ENCODE data around the gene GABRP.
"Not testable (repeated sequence)": the region's sequence is repeated elsewhere in the genome, so short reads cannot be mapped to it uniquely, and the experiment has no call there.

Gene GABRP, protein sequence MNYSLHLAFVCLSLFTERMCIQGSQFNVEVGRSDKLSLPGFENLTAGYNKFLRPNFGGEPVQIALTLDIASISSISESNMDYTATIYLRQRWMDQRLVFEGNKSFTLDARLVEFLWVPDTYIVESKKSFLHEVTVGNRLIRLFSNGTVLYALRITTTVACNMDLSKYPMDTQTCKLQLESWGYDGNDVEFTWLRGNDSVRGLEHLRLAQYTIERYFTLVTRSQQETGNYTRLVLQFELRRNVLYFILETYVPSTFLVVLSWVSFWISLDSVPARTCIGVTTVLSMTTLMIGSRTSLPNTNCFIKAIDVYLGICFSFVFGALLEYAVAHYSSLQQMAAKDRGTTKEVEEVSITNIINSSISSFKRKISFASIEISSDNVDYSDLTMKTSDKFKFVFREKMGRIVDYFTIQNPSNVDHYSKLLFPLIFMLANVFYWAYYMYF

DNA sequence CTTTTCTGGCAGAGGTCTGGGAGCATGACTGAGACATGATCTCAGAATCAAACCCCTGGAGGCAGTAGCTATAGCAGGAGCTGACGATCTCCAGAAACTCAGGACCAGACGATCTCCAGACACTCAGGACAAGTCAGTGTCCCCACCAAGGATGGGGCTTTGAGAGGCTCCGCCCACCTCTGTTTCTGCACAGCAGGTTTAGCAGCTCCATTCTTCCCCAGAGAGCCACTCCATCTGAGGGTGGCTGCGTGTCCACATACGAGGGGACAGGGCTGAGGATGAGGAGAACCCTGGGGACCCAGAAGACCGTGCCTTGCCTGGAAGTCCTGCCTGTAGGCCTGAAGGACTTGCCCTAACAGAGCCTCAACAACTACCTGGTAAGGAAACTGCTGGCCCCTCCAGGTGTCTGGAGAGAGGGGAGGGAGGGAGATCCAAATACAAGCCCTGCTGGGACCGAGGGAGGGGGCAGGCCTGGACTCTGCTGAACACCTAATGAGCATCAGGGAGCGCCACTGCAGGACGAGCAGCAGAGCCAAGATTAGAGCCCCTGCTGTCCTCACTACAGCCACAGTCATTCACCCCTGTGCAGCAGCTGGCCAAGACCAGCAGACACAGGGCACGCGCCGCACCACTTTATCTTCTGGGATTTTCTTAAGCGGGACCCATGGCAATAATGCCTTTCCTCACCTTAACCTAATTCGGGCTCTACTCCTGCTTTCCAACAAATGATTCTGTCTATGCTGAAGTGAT is at the start of gene GABRP:
TSS of gene GABRP (plus strand) at position 228 of the 750 bp plus-strand sequence. CDS start 4,891 bp downstream, outside the sequence.
- DNase-seq: no peak

DNA sequence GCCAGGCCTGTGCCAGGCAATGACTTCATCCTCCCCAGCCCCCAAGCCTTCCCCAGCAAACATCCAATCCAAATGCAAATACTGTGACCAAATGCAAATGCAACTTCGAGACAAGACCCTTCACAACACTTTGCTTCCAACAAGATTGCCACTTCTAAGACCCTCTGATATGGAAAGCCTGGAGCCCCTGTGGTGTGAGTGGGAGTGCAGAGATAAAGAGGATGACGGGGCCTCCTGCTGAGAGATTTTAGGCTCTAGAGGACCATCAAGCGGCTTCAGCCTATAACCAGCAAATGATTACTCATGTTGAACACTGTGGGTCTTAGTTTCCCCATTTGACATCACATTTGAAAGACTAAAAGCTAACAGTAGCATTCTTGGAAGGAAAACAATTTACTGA is 46.6 kb upstream of the GABRP start:
- DNase-seq: no peak

GRCh38 chr5:170737591-170737990 is 45.9 kb upstream of the GABRP start:
- DNase-seq: no peak

DNA sequence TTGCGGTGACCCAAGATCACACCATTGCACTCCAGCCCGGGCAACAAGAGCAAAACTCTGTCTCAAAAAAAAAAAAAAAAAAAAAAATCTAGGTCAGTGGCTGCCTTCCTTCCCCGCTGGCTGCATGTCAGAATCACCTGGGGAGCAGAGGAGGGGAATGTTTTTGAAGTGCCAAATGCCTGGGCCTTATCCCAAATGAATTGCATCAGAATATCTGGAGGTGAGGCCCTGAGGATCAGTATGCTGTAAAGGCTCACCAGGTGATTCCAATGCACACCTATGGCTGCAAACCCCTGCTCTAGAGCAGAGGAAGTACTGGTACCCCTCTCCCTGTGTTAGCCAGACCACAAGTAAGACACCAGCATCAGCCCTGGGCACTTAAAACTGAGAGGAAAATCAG is 44.7 kb upstream of the GABRP start:
- DNase-seq: no peak

DNA sequence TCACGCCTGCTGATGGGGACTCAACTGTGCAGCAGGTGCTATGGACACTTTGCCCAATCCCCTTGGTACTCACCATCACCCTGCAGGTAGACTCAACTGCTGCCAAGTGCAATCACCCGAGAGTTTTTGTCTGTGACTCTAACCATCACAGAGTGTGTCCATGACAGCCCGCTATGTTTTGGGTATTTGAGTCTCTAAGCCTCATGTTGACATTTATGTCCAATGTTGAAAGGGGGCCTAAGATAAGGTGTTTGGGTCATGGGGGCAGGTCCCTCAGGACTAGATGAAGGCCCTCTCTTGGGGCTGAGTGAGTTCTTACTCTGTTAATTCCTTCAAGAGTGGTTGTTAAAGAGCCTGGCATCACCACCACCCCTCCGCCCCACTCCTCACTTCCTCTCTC is 44.1 kb upstream of the GABRP start:
- no peak for DNase-seq

GRCh38 chr5:170740551-170741205 is 42.8 kb upstream of the GABRP start:
- no peak for DNase-seq

DNA sequence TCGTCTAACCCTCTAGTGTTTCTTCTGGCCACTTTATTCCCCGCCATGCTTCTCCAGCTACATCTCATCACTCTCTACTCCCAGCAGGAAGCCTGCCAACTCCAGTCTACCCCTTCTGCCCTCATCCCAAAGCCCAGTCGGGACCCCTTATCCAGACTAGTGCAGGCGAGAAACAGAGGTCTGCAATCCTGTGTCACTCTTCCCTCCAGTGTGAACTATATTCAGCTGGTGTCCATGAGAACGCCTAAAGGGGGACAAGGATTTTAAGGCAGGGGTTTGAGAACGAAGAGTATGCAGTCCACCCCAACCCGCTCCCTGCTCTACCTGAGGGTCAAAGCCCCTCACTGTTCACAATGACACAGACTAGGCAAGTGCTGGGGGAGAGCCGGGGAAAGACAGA is 41.7 kb upstream of the GABRP start:
- no peak for DNase-seq

DNA sequence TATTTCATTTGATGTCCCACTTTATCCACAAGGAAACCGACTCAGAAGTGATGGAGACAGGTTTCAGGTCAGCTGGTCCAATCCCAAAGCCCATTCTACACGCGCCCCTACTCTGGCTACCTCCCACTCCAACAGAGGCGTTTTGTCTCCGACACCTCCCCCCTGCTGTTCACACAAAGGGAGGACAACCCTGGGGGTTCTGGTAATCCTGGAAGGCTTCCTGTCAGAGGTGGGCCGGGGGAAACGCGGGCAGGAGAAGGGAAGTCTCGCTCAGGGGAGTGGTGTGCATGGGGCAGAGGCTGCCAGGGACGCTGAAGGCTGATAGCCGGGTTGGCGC is 39.7 kb upstream of the GABRP start:
- DNase-seq: no peak

- DNase-seq: no peak
Observed at GRCh38 chr5:170745481-170746071, 37.9 kb upstream of the GABRP start.

DNA sequence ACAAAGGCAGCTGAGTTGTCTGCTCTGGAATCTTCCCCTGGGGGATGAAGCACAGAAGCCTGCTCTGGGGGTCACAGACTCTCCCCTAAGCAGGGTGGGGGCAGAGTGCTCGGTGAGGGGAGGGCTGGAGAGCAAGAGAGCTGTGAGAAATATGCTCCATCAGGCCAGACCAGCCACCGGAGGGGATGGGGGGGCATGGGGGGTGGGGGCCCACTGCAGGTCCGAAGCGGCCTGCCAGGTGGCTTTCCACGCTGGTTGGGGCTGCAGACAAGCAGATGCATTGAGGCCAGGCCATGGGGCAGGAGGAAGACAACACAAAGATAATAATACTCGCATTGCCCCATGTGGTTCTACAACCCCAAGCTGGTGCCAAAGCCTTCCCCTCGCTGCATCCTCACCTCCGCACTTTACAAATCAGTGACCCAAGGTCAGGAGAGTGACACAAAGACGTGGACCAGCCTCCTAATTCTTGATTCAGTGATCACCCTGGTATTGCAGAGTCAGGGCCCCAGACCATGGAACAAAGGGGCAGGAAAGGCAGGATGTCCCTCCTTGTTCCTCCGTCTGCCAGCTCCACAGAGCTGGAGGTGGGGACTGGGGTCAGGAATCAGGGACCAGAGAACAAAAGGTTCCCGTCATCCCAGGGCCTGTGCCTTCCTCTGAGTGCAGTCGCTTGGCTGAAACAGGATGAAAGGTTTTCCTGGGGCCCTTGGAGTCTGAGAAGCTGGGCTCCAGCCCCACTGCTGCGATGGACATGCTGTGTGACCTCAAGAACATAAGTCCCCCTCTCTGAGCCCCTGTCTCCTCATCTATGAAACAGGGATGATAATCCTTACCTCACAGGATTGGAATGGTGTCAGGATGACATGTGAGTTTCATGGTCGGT is 37.2 kb upstream of the GABRP start:
- DNase-seq: no peak

DNA sequence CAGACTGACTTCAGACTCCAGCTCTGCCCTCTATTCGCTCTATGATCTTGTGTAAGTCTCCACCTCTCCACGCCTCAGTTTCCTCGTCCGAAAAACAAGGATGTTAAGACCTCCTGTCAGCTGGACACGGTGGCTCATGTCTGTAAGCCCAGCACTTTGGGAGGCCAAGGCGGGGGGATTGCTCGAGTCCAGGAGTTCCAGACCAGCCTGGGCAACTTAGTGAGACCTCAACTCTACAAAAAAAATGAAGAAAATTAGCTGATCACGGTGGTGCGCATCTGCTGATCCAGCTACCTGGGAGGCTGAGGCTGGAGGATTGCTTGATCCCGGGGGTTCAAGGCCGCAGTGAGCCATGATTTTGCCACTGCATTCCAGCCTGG is 36.6 kb upstream of the GABRP start:
- DNase-seq: no peak

- DNase-seq: no peak
Observed at GRCh38 chr5:170747357-170747756, 36.2 kb upstream of the GABRP start.

DNA sequence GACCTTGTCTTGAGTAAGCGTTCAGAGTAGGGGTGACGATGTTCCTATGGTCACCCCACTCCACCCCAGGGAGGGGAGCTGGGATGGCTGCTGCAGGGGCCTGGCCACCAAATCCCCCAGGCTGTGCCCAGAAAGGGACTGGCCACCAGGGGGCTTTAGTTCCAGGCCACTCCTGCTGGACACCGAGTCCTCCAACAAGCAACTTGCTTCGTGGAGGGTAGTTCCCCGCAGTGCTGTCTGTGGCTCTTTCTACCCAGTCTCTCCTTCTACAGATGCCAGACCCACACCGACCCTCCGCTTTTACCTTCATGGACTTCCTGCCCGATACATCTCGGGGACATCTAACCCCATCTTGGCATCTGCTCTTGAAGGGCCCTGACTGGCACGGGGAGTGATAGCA is 35.7 kb upstream of the GABRP start:
- DNase-seq: no peak

DNA sequence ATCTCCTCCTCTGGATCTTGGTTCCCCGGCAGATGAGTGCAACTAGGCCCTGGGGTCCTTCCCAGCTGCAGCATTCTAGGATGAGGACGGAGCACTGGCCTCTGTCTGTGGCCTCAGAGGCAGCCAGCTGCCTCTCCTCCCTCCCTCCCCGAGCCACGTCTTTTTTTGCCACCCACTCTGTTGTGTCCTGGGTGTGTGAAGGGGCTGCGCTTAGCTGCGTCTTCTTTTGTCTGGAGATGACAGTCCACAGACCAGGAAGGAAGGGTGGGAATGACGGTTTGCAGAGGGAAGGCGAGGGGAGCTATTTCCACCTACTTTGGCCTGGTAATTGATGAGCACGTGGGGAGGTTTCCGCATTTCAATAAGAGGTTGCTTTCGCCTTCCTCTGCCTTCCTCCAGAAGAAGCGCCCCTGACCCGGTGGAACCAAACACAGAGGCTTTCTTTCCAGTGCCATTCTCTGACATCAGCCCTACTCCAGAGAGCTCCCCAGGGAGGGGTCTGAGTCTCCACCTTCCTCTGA is 34.5 kb upstream of the GABRP start:
- no peak for DNase-seq

DNA sequence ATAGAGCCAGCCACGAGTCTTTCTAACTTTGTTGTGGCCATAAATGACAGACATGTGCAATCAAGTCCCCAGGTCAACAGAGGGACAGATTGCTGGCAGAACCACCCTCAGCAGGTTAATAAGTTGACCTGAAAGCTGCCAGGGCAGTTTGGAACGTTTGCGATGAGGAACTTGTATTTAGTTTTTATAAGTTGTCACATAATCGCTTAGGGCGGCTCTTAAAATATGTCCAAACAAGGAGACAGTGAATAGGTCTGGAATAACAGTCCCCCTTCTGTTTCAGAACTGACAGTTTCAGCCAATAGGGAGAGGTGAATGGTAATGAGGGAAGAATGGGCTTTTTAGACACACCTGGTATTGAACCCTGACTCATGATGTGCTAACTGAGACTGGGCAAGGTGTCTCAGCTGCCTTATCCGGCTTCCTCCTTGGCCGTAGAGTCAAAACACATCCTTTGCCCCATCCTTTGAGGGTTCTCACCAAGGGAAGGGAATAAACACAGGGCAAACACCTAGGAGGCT is 33.6 kb upstream of the GABRP start:
- no peak for DNase-seq

GRCh38 chr5:170750791-170751190 is 32.7 kb upstream of the GABRP start:
- DNase-seq: no peak

GRCh38 chr5:170751631-170752030 is 31.9 kb upstream of the GABRP start:
- DNase-seq: no peak

- DNase-seq: no peak
Observed at GRCh38 chr5:170752257-170753215, 31.0 kb upstream of the GABRP start.

DNA sequence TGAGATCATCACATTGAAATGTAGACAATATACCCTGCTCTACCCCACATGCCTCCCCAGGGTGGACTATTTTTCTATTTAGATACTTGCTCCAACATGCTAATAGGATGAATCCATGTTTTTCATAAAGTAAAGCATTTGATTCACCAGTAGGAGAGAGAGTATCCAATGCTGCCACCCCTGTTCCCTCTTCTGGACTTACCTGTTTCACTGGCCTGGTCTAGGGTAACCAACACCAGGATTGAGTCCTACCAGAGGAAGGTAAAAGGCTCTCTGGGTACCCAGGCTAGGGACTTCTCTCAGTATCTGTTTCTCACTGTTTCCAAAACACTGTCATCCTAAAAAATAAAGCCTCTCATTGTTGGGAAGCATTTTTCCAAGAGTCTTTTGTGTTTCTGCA is 30.2 kb upstream of the GABRP start:
- DNase-seq: no peak

- not testable (repeated sequence) for DNase-seq
Observed at GRCh38 chr5:170754508-170754907, 29.0 kb upstream of the GABRP start.

Data from MV-4-11 (cell line).